NCI-H2029 (cell line): ENCODE results near the gene ZFYVE27.

Source experiments
- DNase-seq: peaks from one replicate; lab custom pipeline; 2025; lab: John Stamatoyannopoulos, UW

Gene ZFYVE27

GRCh38 chr10:97744405-97745035 is 7.6 kb downstream of the ZFYVE27 start:
- DNase-seq: no peak

GRCh38 chr10:97747573-97747972 is 10.6 kb downstream of the ZFYVE27 start:
- no peak for DNase-seq

- no peak for DNase-seq
Observed at GRCh38 chr10:97748116-97748515, 11.2 kb downstream of the ZFYVE27 start.

DNA sequence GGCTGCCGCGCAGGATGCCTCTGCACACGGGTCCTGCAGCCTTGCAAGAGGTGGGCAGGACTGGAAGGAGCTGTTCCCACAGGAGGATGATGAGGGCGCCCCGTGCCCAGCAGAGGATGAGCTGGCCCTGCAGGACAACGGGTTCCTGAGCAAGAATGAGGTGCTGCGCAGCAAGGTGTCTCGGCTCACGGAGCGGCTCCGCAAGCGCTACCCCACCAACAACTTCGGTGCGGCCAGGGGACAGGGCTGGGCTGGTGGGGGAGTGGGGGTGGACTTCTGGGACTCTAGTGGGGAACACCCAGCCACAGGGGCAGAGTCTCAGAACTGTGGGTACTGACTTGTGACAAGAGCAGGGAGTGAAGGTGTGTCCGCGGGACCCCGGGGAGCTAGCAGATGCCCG is 16.0 kb downstream of the ZFYVE27 start:
- DNase-seq: no peak

DNA sequence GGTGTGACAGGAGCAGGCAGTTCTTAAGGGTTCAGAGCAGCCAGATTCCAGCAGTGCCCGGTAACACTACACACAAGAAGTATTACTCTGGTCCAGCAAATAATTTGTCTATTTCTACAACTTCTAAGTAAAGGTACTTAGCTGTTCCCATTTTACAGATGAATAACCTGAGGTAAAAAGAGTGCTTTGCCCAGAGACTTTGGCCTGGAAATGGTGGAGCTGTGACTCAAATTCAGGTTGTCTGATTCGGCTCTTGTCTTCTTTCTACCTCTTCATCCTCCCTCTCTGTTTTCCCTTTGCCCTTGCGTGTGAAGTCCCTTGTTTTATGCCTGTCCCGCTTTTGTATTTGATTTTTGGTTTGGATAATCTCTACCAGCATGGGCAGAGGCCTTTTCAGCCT is 17.8 kb downstream of the ZFYVE27 start:
- no peak for DNase-seq

DNA sequence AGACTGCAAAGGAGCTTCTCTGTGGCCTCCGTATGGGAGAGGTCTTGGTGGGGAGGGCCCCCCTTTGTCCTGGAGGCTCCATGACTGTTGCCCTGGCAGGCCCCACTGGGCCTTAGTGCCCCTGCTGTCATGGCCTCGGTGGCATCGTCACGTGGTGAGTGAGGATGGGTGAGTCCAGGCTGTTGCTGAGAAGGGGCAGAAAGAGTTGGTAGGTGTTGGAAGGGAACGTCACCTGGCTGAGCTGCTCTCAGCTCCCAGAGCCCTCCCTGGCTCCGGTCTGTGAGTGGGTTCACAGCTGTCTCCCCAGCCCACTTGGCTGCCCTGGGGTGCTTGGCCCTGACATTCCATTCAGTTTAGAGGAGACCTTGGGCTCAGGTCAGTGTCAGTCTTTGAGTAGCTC is 18.8 kb downstream of the ZFYVE27 start:
- no peak for DNase-seq

DNA sequence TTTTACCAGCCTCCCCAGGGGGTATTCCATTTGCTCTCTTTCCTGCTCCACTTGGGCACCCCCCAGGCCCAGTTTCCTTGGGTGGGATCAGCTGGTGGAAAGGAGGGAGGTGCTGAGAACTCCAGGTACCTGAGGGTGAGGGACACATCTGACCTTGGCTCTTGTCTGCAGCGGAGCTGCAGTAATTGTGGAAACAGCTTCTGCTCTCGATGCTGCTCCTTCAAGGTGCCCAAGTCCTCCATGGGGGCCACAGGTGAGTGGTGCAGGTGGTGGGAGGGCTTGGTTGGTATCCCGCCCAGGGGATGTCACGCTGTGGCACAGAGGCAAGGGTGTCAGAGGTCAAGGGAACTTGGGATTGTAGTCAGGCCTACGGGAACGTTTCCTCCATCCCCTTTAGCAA is 20.5 kb downstream of the ZFYVE27 start:
- no peak for DNase-seq

DNA sequence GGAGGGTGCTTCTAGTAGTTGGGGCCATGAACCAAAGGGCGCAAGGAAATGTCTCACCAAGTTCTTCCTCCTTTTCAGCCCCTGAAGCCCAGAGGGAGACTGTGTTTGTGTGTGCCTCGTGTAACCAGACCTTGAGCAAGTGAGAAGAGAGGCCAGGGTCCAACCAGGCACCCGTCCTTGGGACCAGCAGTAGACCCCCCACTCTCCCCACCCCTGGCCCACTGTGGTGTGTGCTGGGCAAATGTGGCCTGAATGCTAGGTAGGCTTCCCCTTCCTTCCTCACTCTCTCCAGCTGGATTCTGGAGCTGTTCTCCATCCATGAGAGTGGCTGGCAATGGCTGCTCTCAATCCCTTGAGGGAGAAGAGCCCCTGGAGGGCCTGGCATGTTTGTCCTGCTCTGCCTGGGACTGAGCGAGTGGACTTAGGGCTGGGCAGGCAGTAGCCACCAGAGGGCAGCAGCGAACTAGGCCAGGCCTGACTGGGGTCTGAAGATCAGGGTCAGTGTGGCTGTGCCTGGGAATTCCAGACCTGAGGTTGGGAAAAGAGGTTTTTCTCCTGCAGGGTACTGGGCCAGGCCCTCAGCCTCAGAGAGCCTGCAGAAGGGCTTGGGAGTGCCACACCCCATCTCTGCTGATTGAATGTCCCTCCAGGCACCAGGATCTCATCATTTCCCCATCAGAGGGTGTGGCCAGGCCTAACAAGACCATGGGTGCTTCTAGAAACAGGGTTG is 22.4 kb downstream of the ZFYVE27 start:
- DNase-seq: peak; percentile 24

DNA sequence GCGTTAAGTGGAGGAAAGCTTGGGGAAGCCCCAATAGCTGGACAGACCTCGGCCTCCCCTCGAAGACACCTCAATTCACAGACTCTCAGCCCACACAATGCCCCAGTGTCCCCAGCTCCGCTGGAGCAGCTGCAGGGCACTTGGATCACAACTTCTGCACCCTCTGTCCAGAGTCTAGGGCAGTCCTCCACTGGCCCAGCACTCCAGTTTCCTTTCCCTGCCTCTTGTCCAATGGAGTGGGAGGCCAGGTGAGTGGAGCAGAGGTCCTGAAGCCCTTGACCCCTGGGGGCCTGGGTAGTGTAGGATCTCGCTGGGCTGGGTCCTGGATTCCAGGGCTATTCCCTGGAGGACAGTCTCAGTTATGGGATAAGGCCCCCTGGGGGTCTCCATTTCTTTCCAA is 23.0 kb downstream of the ZFYVE27 start:
- no peak for DNase-seq

- no peak for DNase-seq
Observed at GRCh38 chr10:97760461-97761257, 23.7 kb downstream of the ZFYVE27 start.

DNA sequence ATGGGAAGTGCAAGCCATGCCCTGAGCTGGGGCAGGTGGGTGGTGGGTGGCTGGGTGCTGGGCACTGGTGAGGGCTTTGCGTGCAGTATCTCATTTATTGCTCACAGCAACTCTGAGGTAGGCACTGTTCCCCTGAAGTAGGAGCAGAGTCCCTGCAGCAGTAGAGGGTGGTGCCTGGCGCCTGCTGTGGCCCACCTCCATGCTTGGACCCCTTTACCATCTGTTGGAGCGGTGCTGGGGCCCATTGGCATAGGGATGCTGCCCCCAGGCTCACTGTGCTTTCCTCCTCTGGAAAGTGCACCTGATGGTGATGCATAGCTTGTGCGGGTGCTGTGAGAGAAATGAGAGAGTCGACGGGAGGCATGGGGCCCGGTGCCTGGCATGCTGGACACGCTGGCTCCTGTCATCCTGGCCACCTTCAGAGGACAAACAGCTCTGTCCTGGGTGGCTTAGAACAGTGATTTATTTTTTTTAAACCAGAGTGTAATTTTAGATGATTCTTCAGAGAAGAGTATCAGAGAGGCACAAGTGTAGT is 24.5 kb downstream of the ZFYVE27 start:
- DNase-seq: no peak

DNA sequence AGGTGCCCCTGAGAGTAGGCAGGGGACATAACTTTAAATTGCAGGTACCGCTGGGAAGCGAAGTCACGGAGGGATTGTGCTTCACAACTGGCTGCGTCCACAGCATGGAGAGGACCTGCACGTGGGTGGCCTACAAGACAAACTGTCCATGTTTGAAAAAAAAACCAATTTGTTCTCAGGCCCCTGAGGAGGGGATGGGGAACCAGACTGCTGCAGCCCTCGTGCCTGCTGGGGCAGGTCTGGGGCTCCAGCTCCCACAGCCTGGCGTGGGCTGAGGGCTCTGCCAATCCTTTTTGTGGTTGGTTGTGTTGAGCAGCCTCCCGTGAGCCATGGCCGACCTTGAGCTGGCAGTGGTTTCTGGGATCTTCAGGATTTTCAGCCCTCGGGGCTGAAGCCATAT is 25.1 kb downstream of the ZFYVE27 start:
- DNase-seq: no peak

GRCh38 chr10:97762816-97763215 is 25.9 kb downstream of the ZFYVE27 start:
- DNase-seq: no peak

DNA sequence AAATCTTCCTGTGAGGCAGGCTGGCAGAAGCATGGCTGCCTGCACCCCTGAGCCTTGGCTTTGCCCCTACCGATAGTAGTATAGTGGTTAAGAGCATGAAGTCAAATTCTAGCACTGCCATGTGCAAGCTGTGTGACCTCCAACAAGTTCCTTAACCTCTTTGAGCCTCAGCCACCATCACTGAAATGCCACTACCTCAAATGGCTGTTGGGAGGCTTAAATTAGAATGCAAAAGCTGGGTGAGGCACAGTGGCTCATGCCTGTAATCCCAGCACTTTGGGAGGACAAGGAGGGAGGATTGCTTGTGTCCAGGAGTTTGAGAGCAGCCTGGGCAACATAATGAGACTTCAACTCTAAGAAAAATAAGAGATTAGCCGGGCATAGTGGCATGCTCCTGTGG is 26.5 kb downstream of the ZFYVE27 start:
- DNase-seq: no peak

DNA sequence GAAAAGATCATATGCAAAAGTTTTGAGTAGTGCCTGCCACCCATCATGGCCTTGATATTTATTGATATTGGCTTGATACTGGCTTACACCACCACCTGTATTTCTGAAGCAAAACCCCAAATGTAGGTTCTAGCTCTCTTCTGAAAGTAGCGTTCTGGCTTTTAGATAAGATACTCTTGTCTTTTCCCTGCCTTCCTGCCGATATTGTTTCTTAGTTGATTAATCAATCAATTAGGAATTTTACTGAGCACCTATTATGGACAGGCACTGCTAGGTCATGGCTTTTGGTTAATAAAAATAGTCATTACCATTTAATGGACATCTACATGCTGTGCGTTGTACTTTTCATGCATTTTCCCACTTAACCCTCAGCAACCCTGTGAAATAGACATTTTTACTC is 27.0 kb downstream of the ZFYVE27 start:
- no peak for DNase-seq

DNA sequence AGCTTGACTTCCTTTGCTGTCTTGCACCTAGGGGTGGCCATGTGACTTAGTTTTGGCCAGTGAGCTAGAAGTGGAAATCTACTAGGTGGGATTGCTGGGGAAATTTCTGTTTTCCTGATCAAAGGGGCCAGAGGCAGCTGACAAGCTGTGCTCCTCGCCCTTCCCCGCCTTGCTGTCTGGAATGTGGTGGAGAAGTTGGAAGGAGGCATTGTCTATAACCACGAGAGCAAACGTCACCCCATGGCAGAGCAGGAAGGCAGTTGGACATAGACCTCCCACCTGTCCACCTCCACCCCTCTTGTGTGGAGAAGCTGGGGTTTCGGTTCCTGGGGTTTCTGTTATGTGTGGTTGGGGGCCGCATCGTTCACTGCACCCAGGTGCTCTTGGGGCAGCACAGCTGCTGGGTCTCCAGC is 27.6 kb downstream of the ZFYVE27 start:
- no peak for DNase-seq

GRCh38 chr10:97765201-97765600 is 28.3 kb downstream of the ZFYVE27 start:
- DNase-seq: no peak

- DNase-seq: no peak
Observed at GRCh38 chr10:97766106-97766810, 29.3 kb downstream of the ZFYVE27 start.

DNA sequence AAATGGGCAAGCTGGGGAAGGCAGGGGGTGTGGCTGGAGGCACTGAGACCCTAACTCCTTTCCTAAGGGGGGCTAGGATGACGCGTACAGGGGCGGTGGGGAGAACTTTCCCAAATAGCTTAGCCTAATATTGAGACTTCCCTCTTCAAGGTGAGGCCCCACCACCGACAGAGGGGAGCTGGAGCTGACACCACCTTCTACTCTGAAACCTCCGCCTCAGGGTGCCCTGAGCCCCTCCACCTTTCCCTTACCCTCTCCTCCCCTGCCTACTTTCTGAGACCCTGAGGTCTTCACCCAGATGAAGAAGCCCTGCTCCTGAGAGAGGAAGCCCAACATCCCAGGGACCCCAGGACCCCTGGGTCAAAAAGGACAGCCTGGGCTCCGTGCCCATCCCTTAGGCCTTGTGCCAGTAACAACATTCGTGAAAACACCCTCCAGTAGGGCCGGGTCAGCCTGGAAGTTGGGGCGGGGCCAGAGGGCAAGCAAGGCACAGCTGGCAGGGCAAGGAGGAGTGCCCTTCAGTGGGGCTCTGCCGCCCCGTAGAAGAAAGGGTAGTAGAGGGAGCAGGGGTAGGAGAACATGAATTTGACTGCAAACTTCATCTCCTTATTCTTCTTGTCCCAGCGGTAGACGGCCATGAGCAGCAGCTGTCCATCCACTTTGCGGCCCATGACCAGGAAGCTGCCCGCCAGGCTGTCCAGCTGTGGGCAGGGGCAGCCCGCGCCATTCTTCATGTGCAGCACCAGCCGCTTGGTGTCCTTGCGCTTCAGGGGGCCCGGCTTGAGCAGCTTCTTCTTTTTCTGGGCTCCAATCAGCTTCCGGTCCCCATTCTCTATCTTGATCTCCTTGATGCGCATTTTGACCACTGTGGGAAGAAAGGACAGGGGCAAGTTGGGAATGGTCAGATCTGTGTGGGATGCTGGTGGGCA is 30.3 kb downstream of the ZFYVE27 start:
- no peak for DNase-seq

DNA sequence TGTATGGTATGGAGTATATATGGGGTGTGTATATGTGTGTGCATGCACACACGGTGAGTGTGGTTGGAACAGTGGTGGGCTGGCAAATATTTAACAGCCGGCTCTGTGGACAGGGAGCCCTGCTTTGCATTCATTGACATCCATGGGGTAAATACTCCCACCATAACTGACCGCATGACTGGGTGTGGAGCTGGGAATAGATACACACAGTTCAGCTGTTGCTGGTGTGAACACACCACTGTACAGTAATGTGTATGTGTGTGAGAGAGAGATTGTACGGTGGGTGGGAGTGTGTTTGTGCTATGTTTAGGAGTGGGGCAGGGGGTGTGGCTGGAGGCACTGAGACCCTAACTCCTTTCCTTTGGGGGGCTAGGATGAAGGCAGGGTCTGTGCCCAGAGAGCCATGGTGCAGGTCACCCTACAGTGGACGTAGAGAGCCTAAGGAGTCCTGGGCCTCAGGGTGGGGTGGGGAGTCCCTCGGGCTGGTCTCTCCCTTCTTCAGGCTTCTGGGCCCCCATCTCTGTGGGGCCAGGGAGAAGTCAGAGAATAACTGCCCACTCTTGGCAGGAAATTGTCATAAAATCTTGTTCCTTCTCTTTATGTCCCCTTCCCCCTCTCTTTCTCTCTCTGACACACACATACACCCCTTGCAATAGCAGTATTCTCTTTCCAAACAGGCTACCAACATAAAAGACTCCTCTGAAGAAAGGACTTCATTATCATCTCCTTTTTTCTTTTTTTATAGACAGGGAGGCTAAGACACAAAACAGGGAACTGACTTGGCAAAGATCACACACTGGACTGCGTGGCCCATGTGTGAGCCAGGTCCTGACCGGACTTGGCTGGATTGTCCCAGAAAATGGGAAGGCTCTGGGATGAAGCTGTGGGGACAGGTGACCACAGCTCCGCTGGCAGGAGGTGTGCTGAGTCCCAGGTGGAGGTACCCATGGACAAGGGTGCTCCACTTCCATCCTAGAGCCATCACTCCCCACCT is 31.7 kb downstream of the ZFYVE27 start:
- DNase-seq: no peak
